Keratinocyte (primary cell): ENCODE data around the gene EDEM1.

Experiments
- EZH2 ChIP-seq: IDR thresholded peaks from one replicate; pipeline ENCODE4 v1.6.1; 2012; ENCODE audit warnings: inconsistent platforms, mild to moderate bottlenecking, low read length, moderate library complexity
- TF ChIP-seq, protein P1 (sequence below), 3 experiments: IDR thresholded peaks in 1 of 3; conservative IDR thresholded peaks in 1 of 3; optimal IDR thresholded peaks in 1 of 3; 2 replicates in 2 of 3; 3 replicates in 1 of 3; pipeline versions ENCODE3 to v1.5.1; 2011; ENCODE audit warnings: low read length in 3 of 3, mild to moderate bottlenecking in 3 of 3, moderate library complexity in 2 of 3, control low read depth in 1 of 3, inconsistent platforms in 1 of 3; ENCODE audit not compliant: insufficient read depth in 2 of 3; ENCODE audit errors: extremely low read depth in 1 of 3

- no peak for TF ChIP-seq EZH2
- TF ChIP-seq, protein P1, sequence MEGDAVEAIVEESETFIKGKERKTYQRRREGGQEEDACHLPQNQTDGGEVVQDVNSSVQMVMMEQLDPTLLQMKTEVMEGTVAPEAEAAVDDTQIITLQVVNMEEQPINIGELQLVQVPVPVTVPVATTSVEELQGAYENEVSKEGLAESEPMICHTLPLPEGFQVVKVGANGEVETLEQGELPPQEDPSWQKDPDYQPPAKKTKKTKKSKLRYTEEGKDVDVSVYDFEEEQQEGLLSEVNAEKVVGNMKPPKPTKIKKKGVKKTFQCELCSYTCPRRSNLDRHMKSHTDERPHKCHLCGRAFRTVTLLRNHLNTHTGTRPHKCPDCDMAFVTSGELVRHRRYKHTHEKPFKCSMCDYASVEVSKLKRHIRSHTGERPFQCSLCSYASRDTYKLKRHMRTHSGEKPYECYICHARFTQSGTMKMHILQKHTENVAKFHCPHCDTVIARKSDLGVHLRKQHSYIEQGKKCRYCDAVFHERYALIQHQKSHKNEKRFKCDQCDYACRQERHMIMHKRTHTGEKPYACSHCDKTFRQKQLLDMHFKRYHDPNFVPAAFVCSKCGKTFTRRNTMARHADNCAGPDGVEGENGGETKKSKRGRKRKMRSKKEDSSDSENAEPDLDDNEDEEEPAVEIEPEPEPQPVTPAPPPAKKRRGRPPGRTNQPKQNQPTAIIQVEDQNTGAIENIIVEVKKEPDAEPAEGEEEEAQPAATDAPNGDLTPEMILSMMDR (optimal IDR thresholded peaks at IDR 0.05 in 1 of 3, IDR thresholded peaks at IDR 0.05 in 1 of 3, conservative IDR thresholded peaks at IDR 0.05 in 1 of 3; ENCODE audit: extremely low read depth in 1 of 3, insufficient read depth in 2 of 3, low read length in 3 of 3): no peak
Measured at GRCh38 chr3:5219216-5219615, 31.7 kb downstream of the EDEM1 start.
